Stimulated activated CD4-positive, alpha-beta T cell treated with anti-CD3 and anti-CD28 coated beads, Interleukin-2, amount 100 ng/mL, for 48 hours (primary cell): ENCODE data around the gene ZCCHC17.
"Not testable (repeated sequence)": the region's sequence is repeated elsewhere in the genome, so short reads cannot be mapped to it uniquely, and the experiment has no call there.

ENCODE experiments used
- DNase-seq, 2 donors: peaks; one replicate each; pipeline ENCODE4 v3.0.0-alpha.2; 2020

Gene ZCCHC17, protein sequence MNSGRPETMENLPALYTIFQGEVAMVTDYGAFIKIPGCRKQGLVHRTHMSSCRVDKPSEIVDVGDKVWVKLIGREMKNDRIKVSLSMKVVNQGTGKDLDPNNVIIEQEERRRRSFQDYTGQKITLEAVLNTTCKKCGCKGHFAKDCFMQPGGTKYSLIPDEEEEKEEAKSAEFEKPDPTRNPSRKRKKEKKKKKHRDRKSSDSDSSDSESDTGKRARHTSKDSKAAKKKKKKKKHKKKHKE

DNA sequence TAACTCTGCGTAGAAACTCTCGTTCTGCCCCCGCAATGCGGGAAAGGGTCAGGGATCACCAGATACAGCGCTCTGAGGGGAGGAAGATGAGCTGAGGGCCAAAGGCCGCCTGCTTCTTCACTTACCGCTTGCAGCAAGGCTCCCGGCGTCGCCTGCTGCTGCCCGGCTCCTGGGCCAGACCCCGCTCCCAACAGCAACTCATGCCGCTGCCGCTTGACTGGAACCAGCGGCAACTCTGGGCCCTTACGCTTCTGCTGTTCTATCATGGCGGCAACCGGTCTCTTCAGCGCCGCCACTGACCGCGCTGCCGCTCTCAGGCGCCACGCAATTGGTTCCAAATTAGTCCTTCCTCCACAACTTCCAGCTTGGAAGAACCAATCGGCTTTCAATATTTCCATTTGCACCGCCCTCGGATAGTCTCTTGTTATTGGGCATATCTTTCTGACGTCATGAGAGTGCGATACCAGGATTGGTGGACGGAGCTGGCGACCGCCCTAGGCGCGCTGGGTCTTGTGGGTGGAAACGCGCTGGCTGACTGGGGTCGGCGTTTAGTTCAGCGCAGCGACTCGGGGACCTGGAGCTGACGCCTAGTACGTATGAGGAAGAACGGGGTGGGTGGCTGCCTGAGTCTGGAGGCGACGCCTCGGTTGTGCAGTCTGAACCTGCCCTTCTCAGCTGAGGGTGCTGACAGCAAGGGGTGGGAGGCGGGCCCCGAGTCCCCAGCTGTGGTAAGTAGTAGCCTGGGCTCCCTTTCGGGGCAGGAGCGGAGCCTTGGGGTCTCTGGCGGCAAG, at the start of gene ZCCHC17, which contains the start of gene SNRNP40:
Gene ZCCHC17 (plus strand): TSS at position 547 of the 791 bp plus-strand sequence. CDS start 13,067 bp downstream, outside the sequence.
Gene SNRNP40 (minus strand): TSS at position 303 of the 791 bp plus-strand sequence. CDS start 37 bp downstream, at position 266.
- DNase-seq: peak; percentile 81 to 84

DNA sequence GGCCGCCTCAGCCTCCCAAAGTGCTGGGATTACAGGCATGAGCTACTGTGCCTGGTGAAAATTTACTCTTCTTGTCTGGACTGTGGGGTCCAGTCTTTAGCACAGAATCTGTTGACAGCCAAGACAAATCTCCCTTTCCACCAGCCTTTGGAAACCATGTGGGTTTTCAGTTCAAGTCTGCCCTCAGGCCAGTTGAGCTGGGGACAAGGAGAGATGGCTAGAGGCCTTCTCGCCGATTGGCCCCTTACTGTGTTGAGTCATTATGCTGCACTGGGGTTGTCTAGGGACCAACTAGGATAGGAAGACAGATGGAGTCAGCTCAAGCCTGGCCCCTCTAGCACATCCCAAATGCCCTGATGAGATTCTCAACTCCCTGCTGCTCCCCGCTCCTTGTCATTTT, 48.6 kb upstream of the ZCCHC17 start:
- no peak for DNase-seq

DNA sequence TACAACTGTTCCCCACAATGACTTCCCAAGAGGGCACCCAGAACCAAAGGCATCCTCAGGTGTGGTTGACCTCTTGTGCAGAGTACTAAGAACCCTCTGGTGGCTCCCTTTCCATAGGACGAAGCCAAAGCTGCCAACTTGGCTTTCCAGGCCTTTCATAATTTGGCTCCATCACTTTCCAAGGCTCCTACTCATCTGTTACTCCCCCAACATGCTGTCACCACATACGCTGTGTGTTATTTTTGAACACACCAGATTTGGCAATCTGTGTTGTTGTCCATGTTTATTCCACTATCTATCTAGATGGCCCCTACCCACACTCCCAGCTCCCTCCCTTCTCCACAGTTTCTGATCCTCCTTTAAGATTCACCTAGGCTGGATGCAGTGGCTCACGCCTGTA, 47.0 kb upstream of the ZCCHC17 start:
- DNase-seq: no peak

DNA sequence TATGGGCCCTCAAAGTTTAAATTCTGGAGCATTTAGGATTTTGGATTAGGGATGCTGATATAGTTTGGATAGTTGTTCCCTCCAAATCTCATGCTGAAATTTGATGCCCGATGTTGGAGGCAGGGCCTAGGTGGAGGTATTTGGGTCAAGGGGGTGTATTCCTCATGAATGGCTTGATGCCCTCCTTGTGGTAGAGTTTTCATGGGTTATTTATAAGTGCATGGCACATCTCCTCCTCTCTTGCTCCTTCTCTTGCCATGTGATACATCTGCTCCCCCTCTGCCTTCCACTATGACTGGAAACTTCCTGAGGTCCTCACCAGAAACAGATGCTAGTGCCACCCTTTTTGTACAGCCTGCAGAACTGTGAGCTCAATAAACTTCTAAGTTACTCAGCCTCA, 39.6 kb upstream of the ZCCHC17 start:
- no peak for DNase-seq

DNA sequence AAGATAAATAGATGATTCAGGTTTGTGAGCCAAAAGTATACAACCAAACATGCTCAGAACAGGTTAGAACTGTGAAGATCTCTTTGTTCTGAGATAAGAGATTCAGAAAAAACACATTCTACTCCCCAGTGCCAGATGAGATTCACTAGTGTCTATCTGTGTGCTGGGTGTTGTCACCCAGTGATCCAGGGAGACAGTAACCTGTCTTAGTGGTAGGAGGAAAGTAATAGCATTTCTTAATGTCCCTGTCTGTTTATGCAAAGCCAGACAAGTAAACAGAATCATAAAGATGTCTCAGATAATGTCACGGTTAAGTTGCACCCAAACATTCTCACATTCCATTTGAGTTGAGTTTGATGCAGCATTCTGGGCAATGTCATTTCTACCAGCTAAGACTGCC, 38.3 kb upstream of the ZCCHC17 start:
- no peak for DNase-seq

DNA sequence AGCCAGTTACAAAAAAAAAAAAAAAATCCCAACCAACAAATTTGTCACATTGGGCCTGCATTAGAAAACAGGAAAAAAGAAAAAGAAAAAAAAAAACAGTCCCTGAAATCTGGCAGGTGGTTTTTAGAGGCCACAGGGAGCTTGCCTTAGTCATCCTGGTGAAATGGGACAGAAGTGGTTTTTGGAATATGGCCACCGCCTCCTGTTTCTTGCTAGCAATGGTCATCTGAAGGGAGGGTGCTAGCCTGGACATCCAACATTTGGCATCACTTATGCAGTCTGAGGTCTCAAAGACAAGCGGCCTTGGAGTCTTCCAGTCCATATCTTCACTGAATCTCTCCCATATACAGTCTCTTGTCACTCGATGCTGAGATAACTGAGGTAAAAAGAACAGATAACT, 37.1 kb upstream of the ZCCHC17 start:
- no peak for DNase-seq

DNA sequence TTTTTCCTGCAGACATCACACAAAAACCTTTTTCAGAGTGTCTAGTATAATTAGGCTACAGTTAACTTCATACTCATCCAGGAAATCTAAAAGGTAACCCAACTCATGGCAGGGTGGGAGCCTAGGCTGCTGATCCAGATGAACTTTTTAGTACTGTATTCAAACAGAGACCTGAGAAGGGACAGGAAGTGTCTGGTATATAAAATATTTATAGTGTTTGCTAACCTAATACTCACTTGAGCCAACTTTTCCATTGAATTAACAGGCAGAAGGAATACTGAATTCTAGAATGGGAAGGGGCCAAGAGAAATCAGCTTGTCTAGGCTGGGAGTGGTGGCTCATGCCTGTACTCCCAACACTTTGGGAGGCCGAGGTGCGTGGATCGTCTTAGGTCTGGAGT, 34.9 kb upstream of the ZCCHC17 start:
- DNase-seq: no peak

DNA sequence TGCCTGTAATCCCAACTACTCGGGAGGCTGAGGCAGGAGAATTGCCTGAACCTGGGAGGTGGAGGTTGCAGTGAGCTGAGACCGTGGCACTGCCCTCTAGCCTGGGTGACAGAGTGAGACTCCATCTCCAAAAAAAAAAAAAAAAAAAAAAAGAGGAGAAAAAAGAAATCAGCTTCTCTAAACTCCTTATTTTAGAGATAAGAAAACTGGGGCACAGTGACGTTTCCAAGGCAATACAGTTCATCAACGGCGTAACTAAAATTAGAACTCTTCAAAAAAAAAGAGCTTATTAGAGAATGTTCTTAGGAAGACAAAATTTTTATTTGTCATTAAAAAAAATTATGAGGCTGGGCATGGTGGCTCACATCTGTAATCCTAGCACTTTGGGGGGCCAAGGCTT, 34.4 kb upstream of the ZCCHC17 start:
- not testable (repeated sequence) for DNase-seq

DNA sequence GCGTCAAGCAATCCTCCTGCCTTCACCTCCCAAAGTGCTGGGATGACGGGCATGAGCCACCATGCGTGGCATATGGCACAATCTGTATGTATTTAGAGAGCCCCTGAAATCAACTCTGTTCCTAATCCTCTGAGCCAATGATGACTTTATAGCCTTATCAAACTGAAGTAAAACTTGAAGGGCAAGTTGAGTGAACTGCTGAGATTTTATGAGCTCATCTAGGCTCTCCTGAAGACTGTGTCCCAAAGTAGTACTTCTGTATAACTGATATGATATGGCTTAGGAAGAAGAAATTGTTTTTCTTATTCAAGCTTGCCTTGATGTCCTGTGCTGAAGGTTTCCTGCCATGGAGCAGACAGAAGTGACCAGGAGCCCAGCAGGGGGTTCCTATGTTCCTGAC, 33.4 kb upstream of the ZCCHC17 start:
- no peak for DNase-seq

DNA sequence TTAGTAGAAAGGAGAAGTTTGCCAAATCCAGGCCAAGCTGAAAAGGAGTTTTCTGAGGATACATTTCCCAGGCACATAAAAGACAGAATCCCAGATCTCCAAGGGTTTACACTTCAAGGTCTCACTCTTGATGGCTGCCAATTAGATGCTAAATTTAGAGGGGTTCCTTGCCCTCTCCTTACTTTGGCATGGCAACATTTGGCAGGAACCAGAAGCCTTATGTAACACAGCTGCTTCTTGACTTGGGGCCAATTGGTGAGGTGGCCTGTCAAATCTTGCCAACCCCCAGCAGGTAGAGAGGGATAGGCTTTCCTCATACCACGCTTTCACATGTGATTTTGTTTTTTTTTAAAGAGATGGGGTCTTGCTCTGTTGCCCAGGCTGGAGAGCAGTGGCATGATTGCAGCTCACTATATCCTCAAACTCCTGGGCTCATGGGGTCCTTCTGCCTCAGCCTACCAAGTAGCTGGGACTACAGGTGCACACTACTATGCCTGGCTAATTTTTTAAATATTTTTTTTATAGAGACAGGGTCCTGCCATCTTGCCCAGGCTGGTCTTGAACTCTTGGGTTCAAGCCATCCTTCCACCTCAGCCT, 31.9 kb upstream of the ZCCHC17 start:
- no peak for DNase-seq

DNA sequence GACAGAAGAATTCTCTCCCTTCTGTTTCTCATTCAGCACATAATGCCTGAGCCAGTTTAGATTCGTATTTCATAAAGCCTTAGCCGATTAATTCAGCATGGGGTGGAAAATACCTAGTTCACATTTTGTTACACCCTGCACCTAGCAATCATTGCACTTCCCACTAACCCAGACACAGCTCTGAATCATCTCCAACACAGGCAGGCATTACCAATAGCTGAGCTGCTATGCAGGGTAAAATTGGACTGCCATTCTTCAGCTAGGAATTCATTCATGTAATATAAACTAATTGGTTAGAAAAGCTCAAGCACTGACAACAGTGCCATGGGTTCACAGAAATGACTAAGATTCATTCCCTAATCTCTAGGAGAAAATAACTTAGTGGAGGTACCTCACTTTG, 30.3 kb upstream of the ZCCHC17 start:
- no peak for DNase-seq

DNA sequence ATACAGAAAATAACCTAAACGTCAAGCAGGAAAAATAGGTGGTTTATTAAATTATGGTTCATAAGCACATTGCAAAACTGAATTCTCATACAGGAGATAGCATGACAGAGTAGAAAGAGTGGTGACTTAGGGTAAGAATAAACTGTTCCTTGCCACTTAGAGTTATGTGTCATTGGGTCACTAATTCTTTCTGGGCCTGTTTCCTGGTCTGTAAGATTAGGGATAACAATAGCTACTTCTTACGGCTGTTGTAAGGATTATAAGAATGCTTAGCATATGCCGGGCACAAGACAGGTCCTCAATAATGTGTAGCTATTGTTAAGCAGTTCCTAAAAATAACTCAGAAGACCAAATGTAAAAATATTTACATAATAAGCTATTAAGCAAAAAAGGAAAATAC, 24.5 kb upstream of the ZCCHC17 start:
- DNase-seq: no peak

DNA sequence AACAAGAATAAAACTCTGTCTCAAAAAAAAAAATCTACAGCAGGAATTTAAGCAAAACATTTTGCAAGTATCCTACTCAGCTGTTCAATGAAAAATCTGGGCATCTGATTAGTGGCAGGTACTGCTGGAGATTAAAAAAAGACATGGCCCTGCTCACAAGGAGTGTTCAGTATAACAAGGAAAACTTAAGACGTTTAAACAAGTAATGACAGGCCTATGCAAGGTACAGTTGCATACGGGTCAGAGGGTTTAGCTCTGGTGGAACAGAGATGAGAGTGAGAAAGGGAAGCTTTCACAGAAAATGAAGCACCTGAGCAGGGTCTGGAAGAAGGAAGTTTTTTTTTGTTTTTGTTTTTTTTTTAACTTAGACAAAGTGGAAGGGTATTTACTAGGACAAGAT, 23.2 kb upstream of the ZCCHC17 start:
- no peak for DNase-seq

DNA sequence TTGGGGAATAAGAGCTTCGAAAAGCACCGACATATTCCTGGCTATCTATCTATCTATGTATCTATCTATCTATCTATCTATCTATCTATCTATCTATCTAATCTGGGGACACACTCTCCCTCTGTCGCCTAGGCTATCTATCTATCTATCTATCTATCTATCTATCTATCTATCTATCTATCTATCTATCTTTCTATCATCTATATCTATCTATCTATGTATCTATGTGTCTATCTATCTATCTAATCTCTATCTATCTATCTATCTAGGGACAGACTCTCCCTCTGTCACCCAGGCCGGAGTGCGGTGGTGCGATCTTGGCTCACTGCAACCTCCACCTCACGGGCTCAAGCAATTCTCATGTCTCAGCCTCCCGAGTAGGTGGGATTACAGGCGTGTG, 14.4 kb upstream of the ZCCHC17 start:
- DNase-seq: not testable (repeated sequence)

DNA sequence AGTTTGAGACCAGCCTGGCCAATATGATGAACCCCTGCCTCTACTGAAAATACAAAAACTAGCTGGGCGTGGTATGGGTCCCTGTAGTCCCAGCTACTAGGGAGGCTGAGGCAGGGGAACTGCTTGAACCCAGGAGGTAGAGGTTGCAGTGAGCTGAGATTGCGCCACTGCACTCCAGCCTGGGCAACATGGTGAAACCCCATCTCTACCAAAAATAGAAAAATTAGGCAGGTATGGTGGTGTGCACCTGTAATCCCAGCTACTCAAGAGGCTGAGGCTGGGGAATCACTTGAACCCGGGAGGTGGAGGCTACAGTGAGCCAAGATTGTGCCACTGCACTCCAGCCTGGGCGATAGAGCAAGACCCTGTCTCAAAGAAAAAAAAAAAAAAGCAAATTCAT, 9.0 kb upstream of the ZCCHC17 start:
- not testable (repeated sequence) for DNase-seq

DNA sequence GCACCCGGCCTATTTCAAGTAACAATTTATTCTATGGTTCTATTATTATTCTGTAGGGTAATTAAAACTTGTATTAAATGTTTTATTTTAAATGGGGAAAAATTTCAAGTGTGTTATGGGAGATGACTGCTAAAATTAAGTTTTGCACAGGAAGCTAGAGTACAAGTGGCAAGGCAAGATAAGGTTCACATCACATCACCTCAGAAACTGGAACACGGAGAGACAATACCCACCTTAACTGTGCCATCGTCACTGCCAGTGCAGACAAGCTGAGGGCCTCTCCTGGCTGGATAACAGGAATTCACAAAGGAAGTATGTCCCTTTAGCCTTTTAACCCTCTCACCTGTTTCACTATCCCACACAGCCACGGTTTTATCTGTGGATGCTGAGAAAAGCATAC, 7.8 kb upstream of the ZCCHC17 start:
- DNase-seq: no peak

DNA sequence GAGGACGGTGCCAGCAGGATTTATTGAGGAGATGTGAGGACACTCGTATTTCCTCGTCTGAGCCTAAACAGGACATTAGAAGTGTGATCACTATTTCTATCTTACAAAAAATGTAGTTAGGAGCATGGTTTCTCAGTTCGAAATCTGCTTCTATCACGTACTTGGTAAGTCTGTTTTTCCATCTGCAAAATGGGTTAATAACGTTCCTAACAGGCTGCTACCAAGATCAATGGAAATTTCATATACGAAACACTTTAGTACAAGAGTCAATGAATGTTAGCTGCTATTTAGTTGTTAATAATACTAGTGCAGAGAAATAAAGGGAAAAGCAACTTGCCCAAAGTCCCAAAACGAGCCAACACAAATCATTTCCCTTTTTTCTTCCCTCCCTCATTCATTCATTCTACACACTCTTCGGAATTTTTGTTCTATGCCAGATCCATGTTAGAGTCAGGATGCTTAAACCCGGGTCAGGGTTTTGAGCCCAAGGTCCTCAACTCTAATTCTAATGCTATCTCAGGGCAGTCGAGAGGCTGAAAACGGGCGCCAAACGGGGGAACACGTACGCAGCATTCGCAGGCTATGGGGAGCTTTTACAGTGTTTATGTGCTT, 852 bp upstream of the ZCCHC17 start:
- no peak for DNase-seq

DNA sequence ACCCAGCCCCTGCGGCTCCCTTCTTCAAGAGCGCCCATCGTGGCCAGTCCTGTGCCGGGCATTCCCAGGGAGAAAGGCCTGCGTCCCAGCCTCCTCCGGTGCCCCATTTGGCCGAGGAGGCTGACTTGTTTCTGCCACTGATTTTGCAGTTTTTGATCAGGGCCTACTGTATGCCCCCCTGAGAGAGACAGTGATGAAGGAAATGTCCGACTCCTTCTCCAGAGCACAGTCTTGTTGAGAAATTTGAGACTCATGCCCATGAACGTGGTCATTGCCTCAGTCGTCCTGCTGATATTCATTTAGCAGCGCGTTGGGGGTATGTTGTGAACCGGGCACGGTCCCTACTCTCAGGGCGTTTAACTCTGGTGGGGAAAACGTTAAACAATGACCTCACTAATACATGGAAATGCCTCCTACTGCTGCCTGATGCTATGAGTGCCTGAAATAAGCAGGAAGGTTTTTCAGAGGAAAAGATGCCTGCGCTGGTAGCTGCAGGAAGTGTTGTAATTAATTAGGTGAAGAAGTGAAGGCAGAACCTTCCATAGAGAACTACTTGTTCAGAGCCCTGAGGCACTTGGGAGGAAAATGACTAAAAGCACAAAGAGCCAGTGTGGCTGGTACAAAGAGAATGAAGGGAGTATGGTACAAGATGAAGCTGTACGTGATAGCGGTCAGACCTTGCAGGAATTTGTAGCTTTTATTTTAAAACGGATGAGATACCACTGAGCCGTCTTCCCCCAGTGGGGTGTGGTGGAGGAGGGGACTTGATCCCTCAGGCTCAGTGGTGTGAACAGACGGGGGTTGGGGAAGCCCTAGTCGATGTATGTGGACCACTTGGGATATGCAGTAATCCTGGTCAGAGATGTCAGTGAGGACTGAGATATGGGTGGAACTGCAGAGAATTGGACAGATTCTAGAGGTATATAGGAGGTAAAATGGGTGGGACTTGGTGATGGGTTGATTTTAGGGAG, 730 bp downstream of the ZCCHC17 start:
- DNase-seq: no peak

DNA sequence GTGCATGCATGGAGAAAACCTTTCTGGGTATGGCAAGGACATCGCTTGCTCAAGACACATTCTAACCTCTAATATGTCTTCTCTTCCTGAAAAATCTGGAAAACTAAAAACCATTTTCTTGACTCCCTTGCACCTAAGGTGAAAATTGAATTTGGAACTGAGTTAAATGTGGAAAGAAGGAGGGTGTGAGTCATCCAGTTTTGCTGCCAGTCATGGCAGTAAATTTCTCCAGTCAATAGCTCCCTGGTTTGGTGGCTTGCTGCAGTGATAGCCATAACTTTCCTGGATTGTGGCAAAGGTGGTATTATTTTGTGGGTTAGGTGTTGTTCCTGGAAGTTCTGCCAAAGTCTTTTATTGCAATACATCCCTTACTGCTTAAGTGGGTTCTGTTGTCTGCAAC, 2.5 kb downstream of the ZCCHC17 start:
- no peak for DNase-seq

DNA sequence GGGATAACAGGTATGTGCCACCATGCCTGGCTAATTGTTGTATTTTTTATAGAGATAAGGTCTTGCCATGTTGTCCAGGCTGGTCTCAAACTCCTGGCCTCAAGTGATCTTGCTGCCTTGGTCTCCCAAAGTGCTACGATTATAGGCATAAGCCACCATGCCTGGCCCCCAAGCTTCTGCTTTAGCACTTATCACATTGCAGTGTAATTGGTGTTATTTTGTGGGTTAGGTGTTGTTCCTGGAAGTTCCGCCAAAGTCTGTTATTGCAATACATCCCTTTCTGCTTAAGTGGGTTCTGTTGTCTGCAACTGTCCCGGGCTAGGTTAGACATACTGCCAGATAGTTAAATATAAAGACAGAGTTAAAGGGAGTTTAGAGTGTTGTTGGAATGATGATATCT, 3.4 kb downstream of the ZCCHC17 start:
- DNase-seq: no peak

DNA sequence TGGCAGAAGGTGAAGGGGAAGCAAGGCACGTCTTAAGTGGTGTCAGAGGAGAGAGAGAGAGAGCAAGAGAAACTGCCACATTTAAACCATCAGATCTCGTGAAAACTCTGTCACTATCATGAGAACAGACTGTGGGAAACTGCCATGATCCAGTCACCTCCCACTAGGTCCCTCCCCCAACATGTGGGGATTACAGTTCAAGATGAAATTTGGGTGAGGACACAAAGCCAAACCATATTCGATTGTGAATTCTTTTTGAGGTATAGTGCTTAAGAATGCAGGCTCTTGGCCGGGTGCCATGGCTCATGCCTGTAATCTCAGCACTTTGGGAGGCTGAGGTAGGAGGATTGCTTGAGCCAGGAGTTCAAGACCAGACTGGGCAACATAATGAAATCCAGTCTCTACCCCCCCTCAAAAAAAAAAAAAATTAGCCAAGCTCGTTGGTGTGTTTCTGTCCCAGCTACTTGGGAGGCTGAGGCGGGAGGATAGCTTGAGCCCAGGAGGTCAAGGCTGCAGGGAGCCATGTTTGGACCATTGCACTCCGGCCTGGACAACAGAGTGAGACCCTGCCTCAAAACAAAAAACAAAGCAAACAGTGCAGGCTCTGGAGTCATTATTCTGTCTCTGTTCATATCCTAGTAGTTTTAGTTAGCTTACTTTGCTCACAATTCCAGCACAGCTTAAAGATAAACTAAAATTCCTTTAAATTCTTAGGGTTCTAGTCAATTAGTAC, 6.0 kb downstream of the ZCCHC17 start:
- DNase-seq: no peak

DNA sequence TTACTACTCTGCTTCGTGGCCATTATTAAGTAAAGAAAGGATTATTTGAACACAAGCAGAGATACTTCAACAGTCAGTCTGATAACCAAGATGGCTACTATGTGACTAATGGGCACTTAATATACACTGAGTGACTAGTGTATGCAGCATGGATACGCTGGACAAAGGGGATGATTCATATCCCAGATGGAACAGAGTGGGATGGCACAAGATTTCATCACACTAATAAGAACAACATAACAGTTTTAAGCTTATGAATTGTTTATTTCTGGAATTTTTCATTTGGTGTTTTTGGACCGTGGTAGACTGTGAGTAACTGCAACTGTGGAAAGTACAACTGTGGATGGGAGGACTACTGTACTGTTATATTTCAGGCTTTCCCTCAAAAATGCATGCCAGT, 9.4 kb downstream of the ZCCHC17 start:
- no peak for DNase-seq
